H1 (cell line): ENCODE results near the gene TEX264. TPM values are rescaled to one million over a fixed set of nuclear protein-coding genes. Genes with fewer than 3 reads are reported as not detected.

Experiments used
- ATF2 ChIP-seq: IDR thresholded peaks from 2 replicates; pipeline ENCODE4 v1.6.1; 2012; ENCODE audit warnings: low read length, inconsistent platforms
- ATF3 ChIP-seq: IDR thresholded peaks from 2 replicates; pipeline ENCODE4 v1.6.1; 2011; ENCODE audit warnings: low read depth, mild to moderate bottlenecking, low read length; ENCODE audit not compliant: insufficient read depth
- KDM5A ChIP-seq: fragments of 200-600 bp; IDR thresholded peaks from 2 replicates; pipeline ENCODE4 v1.7.1; 2012; ENCODE audit warnings: mild to moderate bottlenecking, low read length, inconsistent platforms, mixed read lengths
- NANOG ChIP-seq: IDR thresholded peaks from 2 replicates; pipeline ENCODE4 v1.6.1; 2011; ENCODE audit warnings: low read length, low read depth, mild to moderate bottlenecking, inconsistent platforms; ENCODE audit not compliant: insufficient read depth, poor library complexity, severe bottlenecking
- RAD21 ChIP-seq, 2 experiments: IDR thresholded peaks in 1 of 2; conservative IDR thresholded peaks in 1 of 2; 2 replicates each; pipeline ENCODE4 v1.6.1; 2011; ENCODE audit warnings: low read depth in 2 of 2, low read length in 2 of 2, improper control_type of control experiment in 1 of 2, inconsistent platforms in 1 of 2, mild to moderate bottlenecking in 1 of 2, moderate library complexity in 1 of 2
- TAF7 ChIP-seq: optimal IDR thresholded peaks from 2 replicates; pipeline ENCODE3; 2011; ENCODE audit warnings: low read depth, mild to moderate bottlenecking, inconsistent platforms, low read length, moderate library complexity, borderline replicate concordance
- TEAD4 ChIP-seq: IDR thresholded peaks from 2 replicates; pipeline ENCODE4 v1.6.1; 2012; ENCODE audit warnings: low read depth, low read length, inconsistent platforms, mixed read lengths
- YY1 ChIP-seq: IDR thresholded peaks from 2 replicates; pipeline ENCODE4 v1.6.1; 2011; ENCODE audit warnings: low read depth, mild to moderate bottlenecking, low read length
- polyA plus RNA-seq, 7 experiments: library from polyadenylated mRNA; depleted of rRNA in 3 of 7; stranded (reverse) in 5 of 7; unstranded in 2 of 7; fragments of >200 nt in 5 of 7; fragments of 200-250 nt in 2 of 7; gene quantifications; 1 replicate in 5 of 7; 2 replicates in 1 of 7; 4 replicates in 1 of 7; pipeline versions ENCODE4 v1.2.1 to v1.2.3, GENCODE V29; 2011 to 2013; ENCODE audit warnings: missing spikeins in 2 of 7, mixed read lengths in 2 of 7
- total RNA-seq: library from RNA; stranded (reverse); fragmentation: NEBNext Ultra II Directional; extraction: Animal tissue kit (Norgen Biotek cat#: 25700); gene quantifications from 2 replicates; pipeline ENCODE4 v1.2.1, GENCODE V29; 2021

TEX264 gene
- total and polyA plus RNA-seq, 2 of the 8 experiments (the other 6 are each of a cell fraction or from before 2014, with no cell fraction given) = 11.2 to 35.6 TPM

- peak; percentile 9 for TF ChIP-seq NANOG
- peak; percentile 54 for TF ChIP-seq TAF7
- peak; percentile 45; the same call in 1 of the 2 replicates for TF ChIP-seq ATF2
- TF ChIP-seq ATF3 = peak; percentile 58
- TF ChIP-seq TEAD4 = no peak
- no peak for TF ChIP-seq KDM5A
- peak; percentile 89 to 95 for TF ChIP-seq RAD21 (IDR thresholded peaks at IDR 0.05 in 1 of 2, conservative IDR thresholded peaks at IDR 0.05 in 1 of 2; ENCODE audit: low read depth in 2 of 2, low read length in 2 of 2)
- TF ChIP-seq YY1 = peak; percentile 76; the same call in 1 of the 2 replicates
- TF ChIP-seq, all 59 proteins: peak for 11
These were observed 47.7 kb downstream of the TEX264 start (continued) for GRCh38 chr3:51718547-51719409.
